SK-N-SH (cell line): ENCODE measurements around the gene GAN. TPM values are rescaled to one million over a fixed set of nuclear protein-coding genes. Genes with fewer than 3 reads are reported as not detected.

ENCODE experiments used
- CTCF ChIA-PET: fragments of 300-600, 350-600 bp; formaldehyde crosslinking; extraction: SDS; loops from one replicate; lab custom pipeline; 2021; lab: Yijun Ruan, JAX
- POLR2A ChIA-PET: fragments of 350-600 bp; sonication (Branson Sonifier 250); formaldehyde crosslinking; extraction: SDS; loops from one replicate; lab custom pipeline; 2020; ENCODE audit warnings: antibody characterized with exemption, inconsistent platforms; lab: Yijun Ruan, JAX
- DNase-seq: peaks from one replicate; pipeline ENCODE4 v3.0.0; 2012
- H2AFZ ChIP-seq: fragments of 200-600 bp; sonication (generic); 2 replicates; pipeline ENCODE4 v1.8.1; 2016; ENCODE audit warnings: antibody characterized with exemption, mild to moderate bottlenecking, low read depth
- H3F3A ChIP-seq: fragments of 200-600 bp; sonication (generic); replicated peaks from 2 replicates; pipeline ENCODE3; 2016; ENCODE audit warnings: antibody characterized with exemption, mild to moderate bottlenecking; ENCODE audit not compliant: insufficient read depth
- H3K27ac ChIP-seq, 2 experiments: fragments of 200-500 bp in 1 of 2; fragments of 200-600 bp in 1 of 2; sonication (Bioruptor generic) in 1 of 2; sonication (generic), shearing (Covaris generic) in 1 of 2; 2 replicates each; pipeline versions ENCODE4 v1.5.1 to v1.6.1; 2014 to 2016; ENCODE audit warnings: low read depth in 2 of 2, inconsistent platforms in 1 of 2, low read length in 1 of 2, mild to moderate bottlenecking in 1 of 2, mixed read lengths in 1 of 2
- H3K27me3 ChIP-seq: fragments of 200-600 bp; sonication (generic), shearing (Covaris generic); 2 replicates; pipeline ENCODE4 v1.6.1; 2016; ENCODE audit warnings: mixed run types; ENCODE audit not compliant: insufficient read depth
- H3K36me3 ChIP-seq, 2 experiments: fragments of 200-500 bp in 1 of 2; fragments of 200-600 bp in 1 of 2; sonication (Bioruptor generic) in 1 of 2; sonication (generic) in 1 of 2; replicated peaks in 1 of 2; 2 replicates each; pipeline versions ENCODE3 to v1.5.1; 2014 to 2016; ENCODE audit warnings: low read length in 1 of 2, mild to moderate bottlenecking in 1 of 2; ENCODE audit not compliant: insufficient read depth in 2 of 2, control insufficient read depth in 1 of 2
- H3K4me1 ChIP-seq, 2 experiments: fragments of 200-500 bp in 1 of 2; fragments of 200-600 bp in 1 of 2; sonication (Bioruptor generic) in 1 of 2; sonication (generic), shearing (Covaris generic) in 1 of 2; 2 replicates each; pipeline versions ENCODE4 v1.5.1 to v1.6.1; 2014 to 2016; ENCODE audit warnings: low read depth in 1 of 2, low read length in 1 of 2, mixed run types in 1 of 2; ENCODE audit not compliant: insufficient read depth in 2 of 2, control insufficient read depth in 1 of 2
- H3K4me2 ChIP-seq: fragments of 200-600 bp; sonication (generic), shearing (Covaris generic); 2 replicates; pipeline ENCODE4 v1.6.1; 2017; ENCODE audit warnings: mixed run types
- H3K4me3 ChIP-seq, 2 experiments: fragments of 200-500 bp in 1 of 2; fragments of 200-600 bp in 1 of 2; sonication (Bioruptor generic) in 1 of 2; sonication (generic), shearing (Covaris generic) in 1 of 2; 2 replicates each; pipeline versions ENCODE4 v1.5.1 to v1.8.1; 2014 to 2016; ENCODE audit warnings: low read depth in 2 of 2, inconsistent platforms in 1 of 2, low read length in 1 of 2, mild to moderate bottlenecking in 1 of 2, mixed read lengths in 1 of 2, moderate library complexity in 1 of 2
- H3K79me2 ChIP-seq: fragments of 200-600 bp; sonication (generic); 2 replicates; pipeline ENCODE4 v1.8.1; 2017; ENCODE audit warnings: mild to moderate bottlenecking; ENCODE audit not compliant: insufficient read depth
- H3K9ac ChIP-seq: fragments of 200-600 bp; sonication (generic); 2 replicates; pipeline ENCODE4 v1.6.1; 2017; ENCODE audit warnings: mixed run types
- H3K9me2 ChIP-seq: fragments of 200-600 bp; sonication (generic); 2 replicates; pipeline ENCODE4 v1.6.1; 2017; ENCODE audit warnings: mixed run types
- H3K9me3 ChIP-seq: fragments of 200-600 bp; sonication (generic); 2 replicates; pipeline ENCODE4 v1.6.1; 2017; ENCODE audit warnings: mixed run types, mild to moderate bottlenecking, moderate library complexity
- H4K20me1 ChIP-seq: fragments of 200-600 bp; sonication (generic); 2 replicates; pipeline ENCODE4 v1.6.1; 2017; ENCODE audit warnings: mild to moderate bottlenecking, mixed run types; ENCODE audit not compliant: insufficient read depth
- CHD2 ChIP-seq: fragments of 150-350 bp; IDR thresholded peaks from 2 replicates; pipeline ENCODE4 v1.6.1; 2018; ENCODE audit warnings: low read length; ENCODE audit not compliant: partially characterized antibody
- CTCF ChIP-seq: fragments of 200-600 bp; sonication (generic); IDR thresholded peaks from 2 replicates; pipeline ENCODE4 v1.6.1; 2017; ENCODE audit warnings: antibody characterized with exemption, mild to moderate bottlenecking, moderate library complexity
- ELF1 ChIP-seq: IDR thresholded peaks from 2 replicates; pipeline ENCODE4 v1.4.0; 2012
- EP300 ChIP-seq, 2 experiments: IDR thresholded peaks; 2 replicates each; pipeline versions ENCODE4 v1.4.0 to v1.6.1; 2012; ENCODE audit warnings: borderline replicate concordance in 1 of 2, low read depth in 1 of 2, low read length in 1 of 2
- EZH2phosphoT487 ChIP-seq: fragments of 200-600 bp; sonication (generic); IDR thresholded peaks from 2 replicates; pipeline ENCODE4 v1.6.1; 2017; ENCODE audit warnings: low read depth, mixed run types, mild to moderate bottlenecking, antibody characterized with exemption, moderate library complexity, borderline replicate concordance
- FOXJ3 ChIP-seq: sonication (generic); formaldehyde crosslinking; IDR thresholded peaks from 2 replicates; pipeline ENCODE4 v1.5.1; 2020; ENCODE audit warnings: mild to moderate bottlenecking, missing genetic modification reagents
- GABPA ChIP-seq: IDR thresholded peaks from 2 replicates; pipeline ENCODE4 v1.4.0; 2012; ENCODE audit warnings: low read depth, mild to moderate bottlenecking
- GATA2 ChIP-seq: sonication (generic); formaldehyde crosslinking; IDR thresholded peaks from 2 replicates; pipeline ENCODE4 v1.5.0; 2020; ENCODE audit warnings: mild to moderate bottlenecking, missing genetic modification reagents
- JUND ChIP-seq: IDR thresholded peaks from 2 replicates; pipeline ENCODE4 v1.4.0; 2012
- MAX ChIP-seq: IDR thresholded peaks from 2 replicates; pipeline ENCODE4 v1.4.0; 2012; ENCODE audit warnings: low read depth
- MEF2A ChIP-seq: IDR thresholded peaks from 2 replicates; pipeline ENCODE4 v1.4.0; 2012; ENCODE audit warnings: low read depth, borderline replicate concordance
- MXI1 ChIP-seq: IDR thresholded peaks from 2 replicates; pipeline ENCODE4 v1.6.1; 2012; ENCODE audit warnings: mild to moderate bottlenecking, low read depth, low read length, improper control_type of control experiment
- NFIC ChIP-seq: IDR thresholded peaks from 2 replicates; pipeline ENCODE4 v1.4.0; 2012; ENCODE audit warnings: borderline replicate concordance
- POLR2AphosphoS5 ChIP-seq: IDR thresholded peaks from 2 replicates; pipeline ENCODE4 v1.6.1; 2012; ENCODE audit warnings: low read depth, low read length
- RFX5 ChIP-seq: IDR thresholded peaks from 2 replicates; pipeline ENCODE4 v1.6.1; 2012; ENCODE audit warnings: mild to moderate bottlenecking, improper control_type of control experiment, low read length
- SIN3A ChIP-seq: IDR thresholded peaks from 2 replicates; pipeline ENCODE4 v1.6.1; 2012; ENCODE audit warnings: low read depth, mild to moderate bottlenecking, low read length, moderate library complexity, borderline replicate concordance
- SMC3 ChIP-seq: IDR thresholded peaks from 2 replicates; pipeline ENCODE4 v1.6.1; 2012; ENCODE audit warnings: low read depth, low read length, improper control_type of control experiment
- TAF1 ChIP-seq: IDR thresholded peaks from 2 replicates; pipeline ENCODE4 v1.6.1; 2012; ENCODE audit warnings: low read depth, mild to moderate bottlenecking, low read length, moderate library complexity, borderline replicate concordance
- TCF12 ChIP-seq: IDR thresholded peaks from 2 replicates; pipeline ENCODE4 v1.4.0; 2012
- USF1 ChIP-seq: IDR thresholded peaks from 2 replicates; pipeline ENCODE4 v1.4.0; 2012; ENCODE audit warnings: low read depth, borderline replicate concordance
- YY1 ChIP-seq: IDR thresholded peaks from 2 replicates; pipeline ENCODE4 v1.4.0; 2012; ENCODE audit warnings: low read depth, mild to moderate bottlenecking
- ZBTB33 ChIP-seq: IDR thresholded peaks from 2 replicates; pipeline ENCODE4 v1.4.0; 2012; ENCODE audit warnings: low read depth, borderline replicate concordance
- WGBS: methylation state at CpG from one replicate; pipeline ENCODE4 v1.1.6; 2017; ENCODE audit warnings: low lambda C conversion rate; 5-methylcytosine and 5-hydroxymethylcytosine counted together
- polyA plus RNA-seq, 3 experiments: library from polyadenylated mRNA; depleted of rRNA; stranded (reverse); fragments of >200 nt; gene quantifications; 2 replicates each; pipeline ENCODE4 v1.2.3, GENCODE V29; 2012
- TF ChIP-seq, protein P1 (sequence below): fragments of 150-350 bp; IDR thresholded peaks from 2 replicates; pipeline ENCODE4 v1.6.1; 2017; ENCODE audit warnings: antibody characterized with exemption, low read length, low read depth, borderline replicate concordance
- TF ChIP-seq, protein P2 (sequence below): fragments of 150-350 bp; IDR thresholded peaks from 2 replicates; pipeline ENCODE4 v1.6.1; 2016; ENCODE audit warnings: mild to moderate bottlenecking, low read depth, low read length

GAN gene
- polyA plus RNA-seq, 1 of the 3 experiments (the other 2 are of a cell fraction): 0.79 TPM

DNA sequence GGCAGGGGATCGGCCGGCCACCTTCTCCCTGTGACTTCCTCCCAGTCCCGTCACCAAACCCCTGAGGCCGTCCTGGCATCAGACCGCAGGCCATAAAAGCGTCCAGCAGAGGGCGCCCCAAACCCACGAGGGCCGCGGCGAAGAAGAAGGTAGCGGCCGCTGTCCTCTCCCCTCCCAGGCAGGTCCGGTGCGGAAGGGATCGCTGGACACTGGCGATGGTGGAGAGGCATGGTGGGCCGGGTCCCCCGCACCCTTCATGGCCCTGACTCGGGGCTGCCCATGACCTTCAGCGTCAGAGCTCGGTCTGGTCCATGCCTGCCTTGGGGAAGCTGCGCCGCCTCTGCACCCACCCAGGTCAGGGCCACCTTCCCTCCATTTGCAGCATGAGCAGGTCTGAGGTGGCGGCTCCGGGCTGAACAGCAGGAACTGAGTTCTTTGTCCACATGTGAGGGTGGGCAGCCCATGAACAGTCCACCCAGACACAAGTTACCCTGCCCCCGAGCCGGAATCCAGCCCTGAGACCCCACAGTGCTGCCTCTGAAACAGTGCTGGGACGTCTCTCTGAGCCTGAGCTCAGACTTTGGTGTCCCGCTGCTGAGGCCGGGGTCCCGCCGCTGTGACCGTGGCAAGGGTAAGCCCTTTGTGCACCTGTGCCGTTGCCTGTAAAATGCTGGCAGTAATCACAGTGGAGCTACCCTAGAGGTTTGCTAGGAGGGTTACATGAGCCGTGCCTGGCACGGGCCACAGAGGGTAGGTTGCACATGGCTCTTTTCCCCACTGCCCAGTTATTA is 89.0 kb downstream of the GAN start:
- no peaks in the 10 kb centered on the region for H3K9me2 ChIP-seq
- H3F3A ChIP-seq: peaks cover 16% of the 10 kb centered on the region
- no peak overlapping the region for H3K9ac ChIP-seq
- no peak overlapping the region for H3K27ac ChIP-seq
- no peaks in the 10 kb centered on the region for H3K79me2 ChIP-seq
- H3K36me3 ChIP-seq: no peaks in the 10 kb centered on the region
- H3K4me3 ChIP-seq: peak overlapping the region; percentile 24 to 38; a peak in 3 of 4 replicates
- H2AFZ ChIP-seq: peak overlapping the region; percentile 61; the same call in 1 of the 2 replicates
- peak overlapping the region; percentile 75 for H3K4me2 ChIP-seq
- 40% methylated on average over 10 of the region's 37 CpGs for WGBS
- ChIA-PET POLR2A (interaction anchor here (0.6 kb wide), 1 partner anchor 214 kb away, joined by 6 read pairs; no protein-coding TSS in a partner anchor), CTCF (interaction anchor here (0.6 to 4.9 kb wide), 50 partner anchors 9 to 470 kb away, joined by 3 to 35 read pairs (median 4); no protein-coding TSS in a partner anchor)
- peaks cover 0 to 2% of the 10 kb centered on the region in 2 experiments; a peak in 1 of 4 replicates for H3K4me1 ChIP-seq
- no peaks in the 10 kb centered on the region for H3K27me3 ChIP-seq
- DNase-seq: peak; percentile 91
- H4K20me1 ChIP-seq: no peaks in the 10 kb centered on the region
- no peaks in the 10 kb centered on the region; the same call in 1 of the 2 replicates for H3K9me3 ChIP-seq
- TF ChIP-seq, protein P1, sequence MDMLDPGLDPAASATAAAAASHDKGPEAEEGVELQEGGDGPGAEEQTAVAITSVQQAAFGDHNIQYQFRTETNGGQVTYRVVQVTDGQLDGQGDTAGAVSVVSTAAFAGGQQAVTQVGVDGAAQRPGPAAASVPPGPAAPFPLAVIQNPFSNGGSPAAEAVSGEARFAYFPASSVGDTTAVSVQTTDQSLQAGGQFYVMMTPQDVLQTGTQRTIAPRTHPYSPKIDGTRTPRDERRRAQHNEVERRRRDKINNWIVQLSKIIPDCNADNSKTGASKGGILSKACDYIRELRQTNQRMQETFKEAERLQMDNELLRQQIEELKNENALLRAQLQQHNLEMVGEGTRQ: no peak
- TF ChIP-seq EZH2phosphoT487 (no peak), MEF2A (no peak), SMC3 (peak; percentile 97), NFIC (no peak), POLR2AphosphoS5 (no peak), FOXJ3 (CRISPR knock-in tag) (no peak), MAX (no peak), SIN3A (no peak), TAF1 (no peak), USF1 (no peak), JUND (no peak), TCF12 (no peak), EP300 (IDR thresholded peaks at IDR 0.05; ENCODE audit: borderline replicate concordance in 1 of 2, low read depth in 1 of 2, low read length in 1 of 2) (no peak), ELF1 (no peak), GATA2 (no peak), ZBTB33 (no peak), GABPA (no peak), RFX5 (no peak), CTCF (peak; percentile 88), MXI1 (peak; percentile 21; the same call in 1 of the 2 replicates), CHD2 (peak; percentile 31), YY1 (no peak)
- TF ChIP-seq, protein P2, sequence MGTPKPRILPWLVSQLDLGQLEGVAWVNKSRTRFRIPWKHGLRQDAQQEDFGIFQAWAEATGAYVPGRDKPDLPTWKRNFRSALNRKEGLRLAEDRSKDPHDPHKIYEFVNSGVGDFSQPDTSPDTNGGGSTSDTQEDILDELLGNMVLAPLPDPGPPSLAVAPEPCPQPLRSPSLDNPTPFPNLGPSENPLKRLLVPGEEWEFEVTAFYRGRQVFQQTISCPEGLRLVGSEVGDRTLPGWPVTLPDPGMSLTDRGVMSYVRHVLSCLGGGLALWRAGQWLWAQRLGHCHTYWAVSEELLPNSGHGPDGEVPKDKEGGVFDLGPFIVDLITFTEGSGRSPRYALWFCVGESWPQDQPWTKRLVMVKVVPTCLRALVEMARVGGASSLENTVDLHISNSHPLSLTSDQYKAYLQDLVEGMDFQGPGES: no peak
